ENCODE results near the gene KISS1. TPM values are rescaled to one million over a fixed set of nuclear protein-coding genes. Genes with fewer than 3 reads are reported as not detected.

Gene KISS1
- total RNA-seq, 1 experiment from 2014 or later, result 0.35 TPM

DNA sequence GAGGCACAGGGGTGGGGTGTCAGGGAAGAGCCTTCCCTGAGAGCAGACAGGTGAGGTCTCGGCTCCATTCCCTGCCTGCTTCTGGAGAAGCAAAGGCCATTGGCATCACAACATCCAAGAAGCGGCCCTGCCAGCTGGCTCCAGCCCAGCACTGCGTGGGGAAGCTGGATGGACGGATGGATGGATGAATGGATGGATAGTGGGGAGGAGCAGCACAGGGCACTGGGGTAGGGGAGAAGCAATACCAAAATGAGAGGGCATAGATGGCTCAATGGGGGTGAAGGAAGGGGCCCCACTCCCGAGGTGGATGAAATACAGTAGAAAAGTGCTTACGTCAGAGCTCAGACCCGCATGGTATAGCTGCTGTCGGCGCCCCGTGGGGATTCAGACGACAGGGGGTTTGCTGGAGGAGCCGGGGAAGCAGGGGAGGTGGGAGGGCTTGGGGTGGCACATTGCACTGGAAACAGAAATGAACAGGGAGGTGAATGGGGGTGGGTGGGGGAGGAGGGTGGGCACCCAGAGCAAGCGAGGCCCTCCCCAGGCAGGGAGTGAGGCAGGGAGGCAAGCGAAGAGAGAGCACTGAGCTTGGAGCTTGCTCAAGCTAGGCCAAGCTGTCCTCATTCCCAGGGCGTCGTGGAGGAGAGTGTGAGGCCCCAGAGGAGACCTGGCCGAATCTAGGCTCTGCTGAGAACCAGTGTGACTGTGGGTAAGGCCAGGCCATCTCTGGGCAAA lies 27.0 kb upstream of the KISS1 start (continued):
- TF ChIP-seq CREM (CRISPR knock-in tag; IDR thresholded peaks at IDR 0.05) (no peak), FOXJ3 (CRISPR knock-in tag; IDR thresholded peaks at IDR 0.05; ENCODE audit: borderline replicate concordance) (no peak), EMX1 (CRISPR knock-in tag; IDR thresholded peaks at IDR 0.05) (no peak), GTF2I (CRISPR knock-in tag; conservative IDR thresholded peaks at IDR 0.05) (no peak)
- TF ChIP-seq, protein P1, sequence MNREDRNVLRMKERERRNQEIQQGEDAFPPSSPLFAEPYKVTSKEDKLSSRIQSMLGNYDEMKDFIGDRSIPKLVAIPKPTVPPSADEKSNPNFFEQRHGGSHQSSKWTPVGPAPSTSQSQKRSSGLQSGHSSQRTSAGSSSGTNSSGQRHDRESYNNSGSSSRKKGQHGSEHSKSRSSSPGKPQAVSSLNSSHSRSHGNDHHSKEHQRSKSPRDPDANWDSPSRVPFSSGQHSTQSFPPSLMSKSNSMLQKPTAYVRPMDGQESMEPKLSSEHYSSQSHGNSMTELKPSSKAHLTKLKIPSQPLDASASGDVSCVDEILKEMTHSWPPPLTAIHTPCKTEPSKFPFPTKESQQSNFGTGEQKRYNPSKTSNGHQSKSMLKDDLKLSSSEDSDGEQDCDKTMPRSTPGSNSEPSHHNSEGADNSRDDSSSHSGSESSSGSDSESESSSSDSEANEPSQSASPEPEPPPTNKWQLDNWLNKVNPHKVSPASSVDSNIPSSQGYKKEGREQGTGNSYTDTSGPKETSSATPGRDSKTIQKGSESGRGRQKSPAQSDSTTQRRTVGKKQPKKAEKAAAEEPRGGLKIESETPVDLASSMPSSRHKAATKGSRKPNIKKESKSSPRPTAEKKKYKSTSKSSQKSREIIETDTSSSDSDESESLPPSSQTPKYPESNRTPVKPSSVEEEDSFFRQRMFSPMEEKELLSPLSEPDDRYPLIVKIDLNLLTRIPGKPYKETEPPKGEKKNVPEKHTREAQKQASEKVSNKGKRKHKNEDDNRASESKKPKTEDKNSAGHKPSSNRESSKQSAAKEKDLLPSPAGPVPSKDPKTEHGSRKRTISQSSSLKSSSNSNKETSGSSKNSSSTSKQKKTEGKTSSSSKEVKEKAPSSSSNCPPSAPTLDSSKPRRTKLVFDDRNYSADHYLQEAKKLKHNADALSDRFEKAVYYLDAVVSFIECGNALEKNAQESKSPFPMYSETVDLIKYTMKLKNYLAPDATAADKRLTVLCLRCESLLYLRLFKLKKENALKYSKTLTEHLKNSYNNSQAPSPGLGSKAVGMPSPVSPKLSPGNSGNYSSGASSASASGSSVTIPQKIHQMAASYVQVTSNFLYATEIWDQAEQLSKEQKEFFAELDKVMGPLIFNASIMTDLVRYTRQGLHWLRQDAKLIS (CRISPR knock-in tag; IDR thresholded peaks at IDR 0.05; ENCODE audit: borderline replicate concordance), result no peak
- TF ChIP-seq, protein P2, sequence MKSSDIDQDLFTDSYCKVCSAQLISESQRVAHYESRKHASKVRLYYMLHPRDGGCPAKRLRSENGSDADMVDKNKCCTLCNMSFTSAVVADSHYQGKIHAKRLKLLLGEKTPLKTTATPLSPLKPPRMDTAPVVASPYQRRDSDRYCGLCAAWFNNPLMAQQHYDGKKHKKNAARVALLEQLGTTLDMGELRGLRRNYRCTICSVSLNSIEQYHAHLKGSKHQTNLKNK (CRISPR knock-in tag; IDR thresholded peaks at IDR 0.05), result no peak

DNA sequence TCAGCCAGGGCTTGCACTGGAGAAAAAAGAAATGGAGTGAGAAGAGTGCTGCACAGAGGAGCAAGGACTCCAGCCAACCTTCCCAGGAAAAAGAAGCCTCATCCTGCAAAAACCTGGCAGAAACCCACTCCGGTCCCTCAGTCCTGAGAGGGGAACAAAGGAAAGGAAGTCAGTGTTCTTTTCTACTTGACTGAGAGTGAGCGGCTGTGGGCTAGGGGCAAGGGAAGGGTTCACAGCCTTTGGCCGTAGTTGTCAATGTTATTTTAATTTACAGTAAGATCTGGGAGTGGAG lies 26.4 kb upstream of the KISS1 start:
- no peak for DNase-seq (ENCODE audit: low spot score)
- Mint-ChIP-seq H3K4me1 (peaks cover 12% of the 10 kb centered on the region), H3K9me3 (no peaks in the 10 kb centered on the region), H3K27ac (no peak overlapping the region), H3K36me3 (no peaks in the 10 kb centered on the region), H3K4me3 (no peak overlapping the region), H3K27me3 (ENCODE audit: low read depth) (no peaks in the 10 kb centered on the region)
- no peak for ATAC-seq
- CTCF ChIA-PET, result interaction anchor here (1.1 kb wide), 1 partner anchor 9 kb away, joined by 5 read pairs; the partner anchor contains the start of gene GOLT1A
- POLR2A ChIA-PET, result interaction anchor here (0.6 kb wide), 1 partner anchor 13 kb away, joined by 3 read pairs; no protein-coding TSS in a partner anchor
- TF ChIP-seq FOXJ3 (CRISPR knock-in tag; IDR thresholded peaks at IDR 0.05; ENCODE audit: borderline replicate concordance), result no peak

DNA sequence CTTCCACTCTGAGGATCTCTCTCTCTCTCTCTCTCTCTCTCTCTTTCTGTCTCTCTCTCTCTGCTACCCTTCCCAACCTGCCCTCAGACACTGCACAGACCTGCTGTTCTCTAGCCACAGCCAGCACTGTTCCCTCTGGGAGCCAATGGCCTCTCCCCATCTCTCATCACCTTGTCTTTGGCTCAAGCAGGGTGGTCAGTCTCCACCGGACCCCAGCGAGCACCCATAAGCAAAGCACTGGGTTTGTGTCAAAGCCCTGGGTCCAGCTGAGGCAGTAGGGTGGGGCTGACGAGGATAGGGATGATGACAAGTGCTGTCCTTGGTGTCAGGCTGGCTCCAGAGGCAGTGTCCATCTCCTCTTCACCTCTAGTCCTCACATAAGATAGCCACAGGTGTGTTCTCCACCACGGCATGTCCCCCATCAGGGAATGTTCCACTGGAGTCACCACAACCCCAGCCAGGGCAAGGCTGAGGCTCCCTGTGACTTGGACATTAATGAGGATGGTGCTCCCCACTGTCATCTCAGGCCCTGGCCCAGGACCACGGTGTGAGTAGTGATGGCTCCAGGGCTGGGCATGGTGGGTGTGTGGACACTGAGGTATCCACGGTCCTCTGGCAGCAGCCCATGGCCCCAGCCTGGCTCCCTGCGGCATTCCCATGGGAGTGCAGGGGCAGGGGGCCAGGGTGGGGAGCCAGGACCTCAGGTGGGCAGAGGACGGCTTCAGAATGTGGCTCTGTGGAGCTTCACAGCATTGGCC lies 25.9 kb upstream of the KISS1 start:
- TF ChIP-seq, protein P3, sequence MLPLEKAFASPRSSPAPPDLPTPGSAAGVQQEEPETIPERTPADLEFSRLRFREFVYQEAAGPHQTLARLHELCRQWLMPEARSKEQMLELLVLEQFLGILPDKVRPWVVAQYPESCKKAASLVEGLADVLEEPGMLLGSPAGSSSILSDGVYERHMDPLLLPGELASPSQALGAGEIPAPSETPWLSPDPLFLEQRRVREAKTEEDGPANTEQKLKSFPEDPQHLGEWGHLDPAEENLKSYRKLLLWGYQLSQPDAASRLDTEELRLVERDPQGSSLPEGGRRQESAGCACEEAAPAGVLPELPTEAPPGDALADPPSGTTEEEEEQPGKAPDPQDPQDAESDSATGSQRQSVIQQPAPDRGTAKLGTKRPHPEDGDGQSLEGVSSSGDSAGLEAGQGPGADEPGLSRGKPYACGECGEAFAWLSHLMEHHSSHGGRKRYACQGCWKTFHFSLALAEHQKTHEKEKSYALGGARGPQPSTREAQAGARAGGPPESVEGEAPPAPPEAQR (CRISPR knock-in tag; IDR thresholded peaks at IDR 0.05), result no peak
- no peak for TF ChIP-seq NR1H2 (CRISPR knock-in tag; IDR thresholded peaks at IDR 0.05)
- no peak for TF ChIP-seq ZBTB21 (CRISPR knock-in tag; IDR thresholded peaks at IDR 0.05; ENCODE audit: borderline replicate concordance)
- TF ChIP-seq GRHL2 (CRISPR knock-in tag; IDR thresholded peaks at IDR 0.05; ENCODE audit: insufficient replicate concordance, severe bottlenecking), result no peak
- TF ChIP-seq ZNF138 (CRISPR knock-in tag; conservative IDR thresholded peaks at IDR 0.05), result no peak
- TF ChIP-seq, protein P4, sequence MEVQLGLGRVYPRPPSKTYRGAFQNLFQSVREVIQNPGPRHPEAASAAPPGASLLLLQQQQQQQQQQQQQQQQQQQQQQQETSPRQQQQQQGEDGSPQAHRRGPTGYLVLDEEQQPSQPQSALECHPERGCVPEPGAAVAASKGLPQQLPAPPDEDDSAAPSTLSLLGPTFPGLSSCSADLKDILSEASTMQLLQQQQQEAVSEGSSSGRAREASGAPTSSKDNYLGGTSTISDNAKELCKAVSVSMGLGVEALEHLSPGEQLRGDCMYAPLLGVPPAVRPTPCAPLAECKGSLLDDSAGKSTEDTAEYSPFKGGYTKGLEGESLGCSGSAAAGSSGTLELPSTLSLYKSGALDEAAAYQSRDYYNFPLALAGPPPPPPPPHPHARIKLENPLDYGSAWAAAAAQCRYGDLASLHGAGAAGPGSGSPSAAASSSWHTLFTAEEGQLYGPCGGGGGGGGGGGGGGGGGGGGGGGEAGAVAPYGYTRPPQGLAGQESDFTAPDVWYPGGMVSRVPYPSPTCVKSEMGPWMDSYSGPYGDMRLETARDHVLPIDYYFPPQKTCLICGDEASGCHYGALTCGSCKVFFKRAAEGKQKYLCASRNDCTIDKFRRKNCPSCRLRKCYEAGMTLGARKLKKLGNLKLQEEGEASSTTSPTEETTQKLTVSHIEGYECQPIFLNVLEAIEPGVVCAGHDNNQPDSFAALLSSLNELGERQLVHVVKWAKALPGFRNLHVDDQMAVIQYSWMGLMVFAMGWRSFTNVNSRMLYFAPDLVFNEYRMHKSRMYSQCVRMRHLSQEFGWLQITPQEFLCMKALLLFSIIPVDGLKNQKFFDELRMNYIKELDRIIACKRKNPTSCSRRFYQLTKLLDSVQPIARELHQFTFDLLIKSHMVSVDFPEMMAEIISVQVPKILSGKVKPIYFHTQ (CRISPR knock-in tag; IDR thresholded peaks at IDR 0.05), result no peak
- TF ChIP-seq SMAD3 (CRISPR knock-in tag; IDR thresholded peaks at IDR 0.05; ENCODE audit: borderline replicate concordance), result no peak
- TF ChIP-seq TEAD4 (CRISPR knock-in tag; IDR thresholded peaks at IDR 0.05), result no peak
- TF ChIP-seq NFATC4 (CRISPR knock-in tag; IDR thresholded peaks at IDR 0.05), result no peak
- no peak for TF ChIP-seq FOXJ3 (CRISPR knock-in tag; IDR thresholded peaks at IDR 0.05; ENCODE audit: borderline replicate concordance)
- no peak for TF ChIP-seq RORB (CRISPR knock-in tag; IDR thresholded peaks at IDR 0.05)
- TF ChIP-seq, protein P5, sequence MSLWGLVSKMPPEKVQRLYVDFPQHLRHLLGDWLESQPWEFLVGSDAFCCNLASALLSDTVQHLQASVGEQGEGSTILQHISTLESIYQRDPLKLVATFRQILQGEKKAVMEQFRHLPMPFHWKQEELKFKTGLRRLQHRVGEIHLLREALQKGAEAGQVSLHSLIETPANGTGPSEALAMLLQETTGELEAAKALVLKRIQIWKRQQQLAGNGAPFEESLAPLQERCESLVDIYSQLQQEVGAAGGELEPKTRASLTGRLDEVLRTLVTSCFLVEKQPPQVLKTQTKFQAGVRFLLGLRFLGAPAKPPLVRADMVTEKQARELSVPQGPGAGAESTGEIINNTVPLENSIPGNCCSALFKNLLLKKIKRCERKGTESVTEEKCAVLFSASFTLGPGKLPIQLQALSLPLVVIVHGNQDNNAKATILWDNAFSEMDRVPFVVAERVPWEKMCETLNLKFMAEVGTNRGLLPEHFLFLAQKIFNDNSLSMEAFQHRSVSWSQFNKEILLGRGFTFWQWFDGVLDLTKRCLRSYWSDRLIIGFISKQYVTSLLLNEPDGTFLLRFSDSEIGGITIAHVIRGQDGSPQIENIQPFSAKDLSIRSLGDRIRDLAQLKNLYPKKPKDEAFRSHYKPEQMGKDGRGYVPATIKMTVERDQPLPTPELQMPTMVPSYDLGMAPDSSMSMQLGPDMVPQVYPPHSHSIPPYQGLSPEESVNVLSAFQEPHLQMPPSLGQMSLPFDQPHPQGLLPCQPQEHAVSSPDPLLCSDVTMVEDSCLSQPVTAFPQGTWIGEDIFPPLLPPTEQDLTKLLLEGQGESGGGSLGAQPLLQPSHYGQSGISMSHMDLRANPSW (CRISPR knock-in tag; conservative IDR thresholded peaks at IDR 0.05; ENCODE audit: low read depth), result no peak
- no peak for TF ChIP-seq JAZF1 (CRISPR knock-in tag; IDR thresholded peaks at IDR 0.05)
- no peak for TF ChIP-seq NR3C1 (CRISPR knock-in tag; conservative IDR thresholded peaks at IDR 0.05; ENCODE audit: low read depth)
- no peak for TF ChIP-seq ZNF317 (CRISPR knock-in tag; IDR thresholded peaks at IDR 0.05; ENCODE audit: borderline replicate concordance, low read depth)
- no peak for TF ChIP-seq GTF2I (CRISPR knock-in tag; conservative IDR thresholded peaks at IDR 0.05)
- no peak for TF ChIP-seq EMX1 (CRISPR knock-in tag; IDR thresholded peaks at IDR 0.05)
- H3K9me3 Mint-ChIP-seq, result no peaks in the 10 kb centered on the region
- no peaks in the 10 kb centered on the region for H3K36me3 Mint-ChIP-seq
- DNase-seq (ENCODE audit: low spot score) (no peak), ATAC-seq (no peak)
- H3K4me3 Mint-ChIP-seq, result no peak overlapping the region
- CTCF ChIA-PET, result interaction anchor here (1.1 kb wide), 1 partner anchor 8 kb away, joined by 5 read pairs; the partner anchor contains the start of gene GOLT1A
- H3K4me1 Mint-ChIP-seq, result peaks cover 12% of the 10 kb centered on the region
- POLR2A ChIA-PET, result no interaction called here
- no peaks in the 10 kb centered on the region for H3K27me3 Mint-ChIP-seq (ENCODE audit: low read depth)
- no peak overlapping the region for H3K27ac Mint-ChIP-seq
